RWPE2 (cell line): Measurements from ENCODE around the gene ACOX3.

Source experiments
- ATAC-seq: fragments of 200-7000 bp; cut with Tn5 transposase; 3 replicates; pipeline ENCODE4 v1.9.1; 2021; ENCODE audit warnings: low read depth
- DNase-seq: peaks from one replicate; pipeline ENCODE4 v3.0.0-alpha.2; 2020; ENCODE audit warnings: low spot score
- H3K27ac ChIP-seq: fragments of 450-650 bp; 2 replicates; pipeline ENCODE4 v1.5.1; 2017; ENCODE audit warnings: mild to moderate bottlenecking; ENCODE audit not compliant: poor library complexity, severe bottlenecking
- H3K27me3 ChIP-seq: fragments of 250-450 bp; sonication (Bioruptor Pico); 2 replicates; pipeline ENCODE4 v1.5.1; 2021; ENCODE audit warnings: mild to moderate bottlenecking, moderate library complexity; ENCODE audit not compliant: insufficient read depth, poor library complexity, severe bottlenecking
- H3K36me3 ChIP-seq: fragments of 250-450 bp; sonication (Bioruptor Pico); 2 replicates; pipeline ENCODE4 v1.5.1; 2020; ENCODE audit warnings: low read depth, mild to moderate bottlenecking, moderate library complexity
- H3K4me1 ChIP-seq: fragments of 250-450 bp; sonication (Bioruptor Pico); 2 replicates; pipeline ENCODE4 v1.5.1; 2021; ENCODE audit warnings: mild to moderate bottlenecking, moderate library complexity; ENCODE audit not compliant: insufficient read depth, poor library complexity, severe bottlenecking
- H3K4me3 ChIP-seq: fragments of 250-450 bp; sonication (Bioruptor Pico); 2 replicates; pipeline ENCODE4 v1.5.1; 2021; ENCODE audit warnings: mild to moderate bottlenecking, moderate library complexity; ENCODE audit not compliant: severe bottlenecking
- H3K9me3 ChIP-seq: fragments of 250-450 bp; sonication (Bioruptor Pico); 2 replicates; pipeline ENCODE4 v1.5.1; 2021; ENCODE audit warnings: mild to moderate bottlenecking, moderate library complexity; ENCODE audit not compliant: severe bottlenecking
- TF ChIP-seq, protein P1 (sequence below): fragments of 450-650 bp; IDR thresholded peaks from one replicate; pipeline ENCODE4 v1.5.1; 2017; ENCODE audit warnings: mild to moderate bottlenecking, moderate library complexity; ENCODE audit not compliant: poor library complexity, severe bottlenecking

The ACOX3 gene

DNA sequence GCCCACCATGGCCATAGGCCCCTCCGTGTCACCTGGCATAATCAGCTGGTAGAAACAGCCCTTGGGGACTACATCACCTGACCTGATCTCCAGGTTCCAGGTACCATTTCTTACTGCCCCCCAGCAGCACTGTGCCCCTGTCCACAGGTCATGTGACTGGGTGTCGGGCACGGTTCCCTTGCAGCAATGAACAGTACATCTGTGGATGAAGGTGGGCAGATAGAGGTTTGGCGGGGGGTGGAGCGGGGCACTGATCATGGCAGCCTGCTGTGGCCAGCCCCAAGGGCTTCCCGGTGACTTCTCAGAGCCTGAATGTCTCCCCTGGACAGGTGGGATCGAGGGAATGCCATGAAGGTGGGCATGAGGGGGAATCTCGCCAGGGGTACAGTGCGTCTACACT is 37.8 kb upstream of the ACOX3 start:
- Histone ChIP-seq H3K4me1 (no peaks in the 10 kb centered on the region), H3K27me3 (no peaks in the 10 kb centered on the region), H3K9me3 (no peaks in the 10 kb centered on the region), H3K27ac (no peak overlapping the region), H3K36me3 (no peaks in the 10 kb centered on the region), H3K4me3 (no peak overlapping the region)
- TF ChIP-seq, protein P1, sequence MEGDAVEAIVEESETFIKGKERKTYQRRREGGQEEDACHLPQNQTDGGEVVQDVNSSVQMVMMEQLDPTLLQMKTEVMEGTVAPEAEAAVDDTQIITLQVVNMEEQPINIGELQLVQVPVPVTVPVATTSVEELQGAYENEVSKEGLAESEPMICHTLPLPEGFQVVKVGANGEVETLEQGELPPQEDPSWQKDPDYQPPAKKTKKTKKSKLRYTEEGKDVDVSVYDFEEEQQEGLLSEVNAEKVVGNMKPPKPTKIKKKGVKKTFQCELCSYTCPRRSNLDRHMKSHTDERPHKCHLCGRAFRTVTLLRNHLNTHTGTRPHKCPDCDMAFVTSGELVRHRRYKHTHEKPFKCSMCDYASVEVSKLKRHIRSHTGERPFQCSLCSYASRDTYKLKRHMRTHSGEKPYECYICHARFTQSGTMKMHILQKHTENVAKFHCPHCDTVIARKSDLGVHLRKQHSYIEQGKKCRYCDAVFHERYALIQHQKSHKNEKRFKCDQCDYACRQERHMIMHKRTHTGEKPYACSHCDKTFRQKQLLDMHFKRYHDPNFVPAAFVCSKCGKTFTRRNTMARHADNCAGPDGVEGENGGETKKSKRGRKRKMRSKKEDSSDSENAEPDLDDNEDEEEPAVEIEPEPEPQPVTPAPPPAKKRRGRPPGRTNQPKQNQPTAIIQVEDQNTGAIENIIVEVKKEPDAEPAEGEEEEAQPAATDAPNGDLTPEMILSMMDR, result no peak
- no peak for DNase-seq
- ATAC-seq, result no peak

DNA sequence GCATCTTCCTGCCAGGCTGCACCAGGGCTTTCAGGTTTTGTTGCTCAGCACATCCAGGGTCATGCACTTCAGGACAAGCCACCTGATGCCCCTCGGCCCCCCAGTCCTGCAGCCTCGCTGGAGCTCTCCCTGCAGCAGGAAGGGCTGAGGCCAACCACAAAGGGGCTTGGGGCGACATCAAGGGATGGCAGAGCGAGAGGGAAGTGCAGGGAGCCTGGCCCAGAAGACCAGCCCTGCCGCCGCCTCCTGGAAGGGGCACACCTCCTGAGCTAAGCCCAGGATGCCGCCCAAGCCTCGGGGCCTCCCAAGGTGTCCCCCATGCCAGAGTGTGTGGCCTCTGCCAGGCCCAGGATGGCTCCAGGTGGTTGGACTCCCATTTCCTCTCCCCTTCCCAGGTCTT is 37.2 kb upstream of the ACOX3 start:
- Histone ChIP-seq H3K4me3 (no peak overlapping the region), H3K27ac (no peak overlapping the region), H3K36me3 (no peaks in the 10 kb centered on the region), H3K9me3 (no peaks in the 10 kb centered on the region), H3K27me3 (no peaks in the 10 kb centered on the region), H3K4me1 (no peaks in the 10 kb centered on the region)
- TF ChIP-seq, protein P1, result no peak
- ATAC-seq, result no peak
- DNase-seq, result no peak

DNA sequence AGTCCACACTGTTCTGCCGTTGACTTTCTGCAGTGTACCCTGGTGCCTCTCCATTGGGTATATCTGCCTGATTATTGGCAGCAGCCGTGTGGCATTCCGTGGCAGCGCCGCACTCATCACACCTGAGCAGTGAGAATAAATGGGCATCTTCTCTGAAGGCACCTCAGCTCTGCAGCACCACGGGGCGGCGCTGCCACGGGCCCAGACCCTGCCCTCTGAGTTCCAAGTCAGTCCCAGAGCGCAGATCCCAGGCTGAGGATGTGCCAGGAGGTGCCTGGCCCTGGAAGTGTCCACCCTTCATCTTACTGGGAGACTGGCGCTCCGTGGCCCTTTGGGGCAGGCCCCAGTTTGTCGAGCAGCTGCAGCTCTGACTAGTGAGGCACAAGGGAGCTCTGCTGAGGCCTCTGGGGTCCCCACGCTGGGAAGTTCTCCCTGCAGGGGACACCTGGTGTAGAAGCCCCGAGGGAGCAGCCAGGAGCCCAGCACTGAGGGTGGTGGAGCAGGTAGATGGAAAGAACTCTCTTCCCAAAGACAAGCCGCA is 36.6 kb upstream of the ACOX3 start:
- DNase-seq (no peak), ATAC-seq (no peak)
- TF ChIP-seq, protein P1, result no peak
- Histone ChIP-seq H3K4me1 (no peaks in the 10 kb centered on the region), H3K27ac (no peak overlapping the region), H3K36me3 (no peaks in the 10 kb centered on the region), H3K27me3 (no peaks in the 10 kb centered on the region), H3K9me3 (no peaks in the 10 kb centered on the region), H3K4me3 (no peak overlapping the region)

DNA sequence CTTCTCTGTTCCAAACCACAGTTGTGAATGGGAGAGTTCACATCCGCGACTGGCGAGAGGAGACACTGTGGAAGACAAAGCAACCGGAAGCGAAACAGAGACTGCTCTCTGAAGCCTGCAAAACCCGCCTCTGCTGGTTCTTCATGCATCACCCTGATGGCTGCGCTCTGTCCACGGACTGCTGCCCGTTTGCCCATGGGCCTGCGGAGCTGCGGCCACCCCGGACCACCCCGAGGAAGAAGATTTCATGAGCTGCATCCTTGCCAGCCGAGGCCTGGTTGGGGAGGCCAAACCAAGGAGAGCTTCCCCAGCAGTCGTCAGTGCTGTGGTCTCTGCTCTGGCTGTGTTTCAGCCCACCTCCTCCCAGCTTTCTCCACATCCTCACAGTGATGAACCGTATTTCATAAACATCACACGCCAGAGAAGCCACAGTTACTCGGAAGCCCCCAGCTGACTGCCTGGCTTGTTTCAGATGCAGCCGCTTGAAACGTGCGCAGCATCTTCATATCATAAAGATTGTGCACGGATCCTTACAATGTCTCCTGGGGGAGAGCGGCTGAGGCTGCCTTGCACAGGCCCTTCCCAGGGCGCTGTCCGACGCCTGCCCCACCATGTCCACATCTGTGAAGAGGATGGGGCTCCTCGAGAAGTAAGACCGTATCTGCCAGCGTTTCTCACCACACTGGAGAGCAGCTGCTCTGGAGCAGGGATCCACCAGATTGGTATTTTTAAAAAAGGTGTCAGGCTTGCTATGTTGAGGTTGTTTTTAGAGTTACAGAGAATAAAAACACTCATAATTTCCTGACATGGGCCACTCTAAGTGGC is 35.4 kb upstream of the ACOX3 start:
- H3K27ac ChIP-seq, result no peak overlapping the region
- H3K36me3 ChIP-seq, result no peaks in the 10 kb centered on the region
- H3K4me1 ChIP-seq, result no peaks in the 10 kb centered on the region
- DNase-seq (no peak), ATAC-seq (no peak)
- no peaks in the 10 kb centered on the region for H3K9me3 ChIP-seq
- TF ChIP-seq, protein P1, result no peak
- no peaks in the 10 kb centered on the region for H3K27me3 ChIP-seq
- no peak overlapping the region for H3K4me3 ChIP-seq

DNA sequence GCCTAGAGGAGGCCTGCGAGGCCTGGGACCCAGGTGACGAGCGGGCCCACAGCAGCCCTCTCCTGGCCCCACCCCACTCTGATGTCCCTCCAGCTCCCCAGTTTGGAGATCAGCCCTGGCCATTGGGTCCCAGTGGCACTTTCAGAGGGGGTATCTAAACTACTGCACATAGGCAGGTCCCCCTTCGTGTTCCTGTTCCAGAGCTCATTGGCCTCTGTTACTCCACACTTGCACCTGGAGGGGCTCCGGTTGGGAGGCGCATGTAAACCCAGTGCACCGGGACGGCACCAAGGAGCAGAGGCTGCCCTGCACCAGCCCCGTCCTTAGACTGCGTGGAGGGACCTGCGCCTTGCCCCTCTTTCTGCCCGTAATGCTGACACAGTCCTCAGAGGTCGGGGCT is 34.3 kb upstream of the ACOX3 start:
- TF ChIP-seq, protein P1, result no peak
- H3K4me3 ChIP-seq, result no peak overlapping the region
- no peak for ATAC-seq
- no peaks in the 10 kb centered on the region for H3K27me3 ChIP-seq
- no peaks in the 10 kb centered on the region for H3K36me3 ChIP-seq
- H3K4me1 ChIP-seq, result no peaks in the 10 kb centered on the region
- H3K9me3 ChIP-seq, result no peaks in the 10 kb centered on the region
- DNase-seq, result no peak
- no peak overlapping the region for H3K27ac ChIP-seq
